GM06990 (cell line): ENCODE data around the gene MPHOSPH6.

ENCODE experiments used
- DNase-seq: peaks from one replicate; pipeline ENCODE4 v3.0.0-alpha.2; 2011; ENCODE audit not compliant: insufficient read length; ENCODE audit errors: extremely low read depth
- H3K27me3 ChIP-seq: replicated peaks from 2 replicates; pipeline ENCODE4 v1.6.0; 2011; ENCODE audit warnings: low read length; ENCODE audit not compliant: control insufficient read depth, insufficient read depth
- H3K36me3 ChIP-seq: 2 replicates; pipeline ENCODE4 v1.5.1; 2011; ENCODE audit warnings: low read length; ENCODE audit not compliant: control insufficient read depth, insufficient read depth
- H3K4me3 ChIP-seq: replicated peaks from 2 replicates; pipeline ENCODE4 v1.5.1; 2011; ENCODE audit warnings: low read depth, mild to moderate bottlenecking, control low read depth, low read length
- TF ChIP-seq, protein P1 (sequence below): IDR thresholded peaks from 2 replicates; pipeline ENCODE4 v1.5.1; 2011; ENCODE audit warnings: low read length, control low read depth, mild to moderate bottlenecking, inconsistent platforms; ENCODE audit not compliant: insufficient read depth, poor library complexity, severe bottlenecking

The MPHOSPH6 gene

DNA sequence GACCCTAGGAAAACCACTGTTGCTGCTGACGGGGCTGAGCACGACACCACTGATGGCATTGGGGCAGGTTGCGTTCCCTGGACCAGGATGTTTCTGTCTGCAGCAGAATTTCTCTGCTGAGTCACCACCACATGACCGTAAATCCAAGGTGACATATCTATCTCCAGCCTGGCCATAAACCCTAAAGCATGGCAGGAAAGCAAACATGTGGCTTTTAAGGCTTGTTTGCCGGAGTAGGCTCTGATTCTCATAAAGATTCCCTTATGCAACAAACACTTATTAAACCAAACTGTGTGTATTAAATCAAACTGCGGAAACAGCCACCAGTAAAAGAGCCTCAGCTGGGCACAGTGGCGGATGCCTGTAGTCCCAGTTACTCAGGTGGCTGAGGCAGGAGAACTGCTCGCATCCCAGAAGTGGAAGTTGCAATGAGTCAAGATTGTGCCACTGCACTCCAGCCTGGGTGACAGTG lies 17.3 kb downstream of the MPHOSPH6 start:
- H3K36me3 ChIP-seq: 0 out of 2 replicates have a peak, but pooled peaks cover under 1% of the 10 kb centered on the region

DNA sequence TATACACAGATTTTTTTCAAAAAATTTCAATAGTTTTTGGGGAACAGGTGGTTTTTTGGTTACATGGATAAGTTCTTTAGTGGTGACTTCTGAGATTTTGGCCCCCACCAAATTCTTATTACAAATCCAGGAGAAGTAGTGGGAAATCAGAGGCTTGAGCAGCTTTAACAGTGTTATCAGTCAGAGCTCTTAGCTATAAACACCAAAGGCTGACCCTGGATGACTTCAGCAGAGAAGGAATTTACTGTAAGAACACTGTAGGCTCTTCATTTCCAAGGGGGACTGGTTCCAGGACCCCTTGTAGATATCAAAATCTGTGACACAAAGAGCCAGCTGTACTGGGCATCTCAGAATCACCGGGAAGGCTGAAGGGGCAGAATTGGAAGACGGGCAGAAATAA lies 17.8 kb downstream of the MPHOSPH6 start:
- no peak overlapping the region for H3K4me3 ChIP-seq
- no peak for DNase-seq
- H3K27me3 ChIP-seq: no peaks in the 10 kb centered on the region
- peaks cover 1% of the 10 kb centered on the region; the same call in 1 of the 2 replicates for H3K36me3 ChIP-seq
- TF ChIP-seq, protein P1, sequence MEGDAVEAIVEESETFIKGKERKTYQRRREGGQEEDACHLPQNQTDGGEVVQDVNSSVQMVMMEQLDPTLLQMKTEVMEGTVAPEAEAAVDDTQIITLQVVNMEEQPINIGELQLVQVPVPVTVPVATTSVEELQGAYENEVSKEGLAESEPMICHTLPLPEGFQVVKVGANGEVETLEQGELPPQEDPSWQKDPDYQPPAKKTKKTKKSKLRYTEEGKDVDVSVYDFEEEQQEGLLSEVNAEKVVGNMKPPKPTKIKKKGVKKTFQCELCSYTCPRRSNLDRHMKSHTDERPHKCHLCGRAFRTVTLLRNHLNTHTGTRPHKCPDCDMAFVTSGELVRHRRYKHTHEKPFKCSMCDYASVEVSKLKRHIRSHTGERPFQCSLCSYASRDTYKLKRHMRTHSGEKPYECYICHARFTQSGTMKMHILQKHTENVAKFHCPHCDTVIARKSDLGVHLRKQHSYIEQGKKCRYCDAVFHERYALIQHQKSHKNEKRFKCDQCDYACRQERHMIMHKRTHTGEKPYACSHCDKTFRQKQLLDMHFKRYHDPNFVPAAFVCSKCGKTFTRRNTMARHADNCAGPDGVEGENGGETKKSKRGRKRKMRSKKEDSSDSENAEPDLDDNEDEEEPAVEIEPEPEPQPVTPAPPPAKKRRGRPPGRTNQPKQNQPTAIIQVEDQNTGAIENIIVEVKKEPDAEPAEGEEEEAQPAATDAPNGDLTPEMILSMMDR: no peak

More for the DNA sequence above, 17.3 kb downstream of the MPHOSPH6 start:
- Histone ChIP-seq H3K4me3 (no peak overlapping the region), H3K27me3 (no peaks in the 10 kb centered on the region)
- TF ChIP-seq, protein P1: no peak
- DNase-seq: no peak

DNA sequence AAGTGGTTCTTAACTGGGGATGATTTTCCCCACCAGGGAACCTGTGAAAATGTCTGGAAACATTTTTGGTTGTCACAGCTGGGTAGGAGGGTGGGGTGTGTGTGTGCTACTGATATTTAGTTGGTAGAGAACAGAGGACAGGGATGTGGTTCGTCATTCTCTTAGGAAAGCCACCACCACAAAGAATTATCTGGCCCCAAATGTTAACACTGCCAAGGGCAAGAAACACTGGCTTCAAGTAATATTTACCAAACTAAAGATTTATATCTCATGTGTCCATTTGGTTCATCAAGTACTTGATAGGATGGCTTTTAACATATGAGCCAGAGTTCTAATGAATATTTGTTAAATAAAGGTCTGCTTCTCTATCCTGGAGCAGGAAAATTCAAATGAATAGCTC lies 19.5 kb downstream of the MPHOSPH6 start:
- H3K4me3 ChIP-seq: no peak overlapping the region
- peaks cover 4% of the 10 kb centered on the region; the same call in 1 of the 2 replicates for H3K36me3 ChIP-seq
- TF ChIP-seq, protein P1: no peak

DNA sequence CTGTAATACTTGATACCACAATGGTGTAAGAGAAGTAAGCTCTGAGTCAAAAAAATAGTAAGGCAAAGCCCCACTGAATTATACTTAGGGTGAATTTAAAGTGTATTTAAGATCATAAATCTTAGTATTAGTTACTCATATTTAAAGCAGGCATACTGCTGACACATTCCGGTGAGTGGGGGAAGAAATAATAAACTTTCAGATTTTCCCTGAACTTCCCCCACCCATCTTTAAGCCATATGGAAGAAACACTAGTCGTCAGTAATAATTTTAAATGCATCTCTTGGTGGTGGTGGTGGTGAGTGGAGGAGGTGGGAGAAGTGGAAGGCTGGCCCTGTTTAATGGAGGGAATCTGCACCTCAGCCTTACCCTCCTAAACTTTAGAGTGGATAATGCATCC lies 20.5 kb downstream of the MPHOSPH6 start:
- H3K4me3 ChIP-seq: no peak overlapping the region
- no peak for DNase-seq
- H3K36me3 ChIP-seq: peaks cover 4% of the 10 kb centered on the region; the same call in 1 of the 2 replicates
- TF ChIP-seq, protein P1: no peak
- no peaks in the 10 kb centered on the region for H3K27me3 ChIP-seq

More for the DNA sequence above, 19.5 kb downstream of the MPHOSPH6 start:
- DNase-seq: no peak
- no peaks in the 10 kb centered on the region for H3K27me3 ChIP-seq

DNA sequence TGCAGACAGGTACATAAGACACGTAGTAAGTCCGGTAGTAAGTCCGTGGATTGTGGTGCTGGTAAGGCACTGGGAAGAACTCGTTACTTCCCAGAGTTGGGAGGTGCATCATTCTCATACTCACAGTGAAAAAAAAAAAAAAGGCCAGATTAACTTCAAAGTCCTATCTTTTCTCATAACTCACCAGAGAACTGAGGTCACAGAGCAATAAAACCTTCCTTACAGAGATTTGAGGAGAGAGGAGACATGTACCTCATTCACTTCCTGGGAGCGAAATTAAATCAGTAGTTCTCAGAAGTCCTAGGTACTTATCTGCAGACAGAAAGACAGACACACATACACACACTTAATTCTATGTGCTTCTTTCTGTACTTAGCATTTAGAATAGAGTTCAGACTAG lies 22.5 kb downstream of the MPHOSPH6 start:
- no peak overlapping the region for H3K4me3 ChIP-seq
- H3K27me3 ChIP-seq: no peaks in the 10 kb centered on the region
- no peak for DNase-seq
- H3K36me3 ChIP-seq: peaks cover 4% of the 10 kb centered on the region; the same call in 1 of the 2 replicates
- TF ChIP-seq, protein P1: no peak

DNA sequence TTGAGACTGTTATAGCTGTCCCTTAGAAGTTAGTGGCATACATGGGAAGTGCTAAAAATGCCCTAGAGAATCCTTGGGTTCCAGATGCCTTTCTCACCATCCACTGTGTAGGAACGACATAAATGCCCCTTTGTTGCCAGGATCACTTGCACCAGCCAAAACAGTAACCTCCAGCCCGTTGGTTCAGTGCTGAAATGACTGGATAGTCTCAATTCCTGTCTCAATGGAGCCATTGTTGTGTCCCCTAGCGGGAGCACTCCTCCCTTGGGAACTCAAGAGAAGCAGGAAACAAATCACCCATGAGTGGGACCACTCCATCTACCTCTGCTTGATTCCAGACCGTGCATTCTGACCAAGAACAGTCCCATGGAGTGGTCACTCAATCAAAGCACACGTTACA lies 23.1 kb downstream of the MPHOSPH6 start:
- peaks cover 4% of the 10 kb centered on the region; the same call in 1 of the 2 replicates for H3K36me3 ChIP-seq
- no peak for DNase-seq
- H3K27me3 ChIP-seq: no peaks in the 10 kb centered on the region
- TF ChIP-seq, protein P1: no peak
- no peak overlapping the region for H3K4me3 ChIP-seq
